HG02852 (cell line): Measurements from ENCODE around the gene FAM181B.
"Not testable (repeated sequence)": the region's sequence is repeated elsewhere in the genome, so short reads cannot be mapped to it uniquely, and the experiment has no call there.

Experiments
- ATAC-seq: cut with Tn5 transposase; IDR thresholded peaks from one replicate; pipeline ENCODE4 v1.9.1; 2021; ENCODE audit warnings: mild to moderate bottlenecking, moderate library complexity; ENCODE audit not compliant: unreplicated experiment

The FAM181B gene

DNA sequence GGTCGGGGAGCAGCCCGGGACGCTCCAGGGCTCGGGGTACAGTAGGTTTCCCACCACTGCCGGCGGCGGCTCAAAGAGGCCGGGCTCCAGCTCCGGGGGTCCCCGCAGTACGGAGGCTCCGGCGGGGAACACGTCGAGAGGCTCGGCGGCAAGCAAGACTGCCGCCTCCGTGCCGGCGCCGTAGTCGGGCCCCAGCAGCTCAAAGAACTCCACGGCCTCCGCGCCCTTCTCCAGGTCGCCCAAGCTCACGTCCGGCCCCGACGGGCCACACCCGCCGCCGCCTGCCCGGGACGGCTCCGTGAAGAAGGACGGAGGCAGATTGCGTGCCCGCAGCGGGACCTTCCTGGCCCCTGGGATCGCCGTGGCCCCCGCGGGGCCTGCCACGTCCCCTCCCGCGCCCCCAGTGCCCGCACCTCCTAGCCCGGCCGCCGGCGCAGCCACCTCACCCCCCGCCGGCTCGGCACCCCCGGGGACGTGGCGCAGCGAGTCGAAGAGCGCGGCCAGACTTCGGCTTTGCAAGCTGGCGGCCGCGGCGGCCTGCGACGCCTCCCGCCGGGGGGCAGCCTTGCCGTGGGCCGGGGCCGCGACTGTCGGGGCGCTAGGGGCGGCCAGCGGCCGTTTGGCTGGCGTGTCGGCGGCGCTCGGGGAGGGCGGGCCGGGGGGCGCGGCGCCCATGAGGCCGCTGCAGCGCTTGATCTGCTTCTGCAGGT is 775 bp downstream of the FAM181B start:
- no peak for ATAC-seq

DNA sequence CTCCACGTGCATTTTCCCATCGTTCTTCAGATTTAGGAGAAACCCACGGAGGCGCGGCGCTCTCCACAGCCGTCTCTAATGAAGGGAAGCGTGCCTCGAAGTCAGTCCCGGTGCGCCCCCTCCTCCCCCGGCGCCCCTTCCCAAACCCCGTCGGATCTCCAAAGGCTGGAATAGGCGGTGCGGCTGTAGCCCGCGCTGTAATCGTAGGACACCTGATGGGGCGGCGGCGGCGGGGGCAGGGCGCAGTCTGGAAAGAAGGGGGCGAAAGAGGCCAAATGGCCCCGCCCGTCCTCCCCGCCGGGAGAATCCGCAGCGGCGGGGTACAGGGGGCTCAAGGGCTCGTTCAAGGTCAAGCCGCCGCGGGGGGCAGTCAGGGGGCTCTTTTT is 1.3 kb downstream of the FAM181B start:
- ATAC-seq, result no peak

DNA sequence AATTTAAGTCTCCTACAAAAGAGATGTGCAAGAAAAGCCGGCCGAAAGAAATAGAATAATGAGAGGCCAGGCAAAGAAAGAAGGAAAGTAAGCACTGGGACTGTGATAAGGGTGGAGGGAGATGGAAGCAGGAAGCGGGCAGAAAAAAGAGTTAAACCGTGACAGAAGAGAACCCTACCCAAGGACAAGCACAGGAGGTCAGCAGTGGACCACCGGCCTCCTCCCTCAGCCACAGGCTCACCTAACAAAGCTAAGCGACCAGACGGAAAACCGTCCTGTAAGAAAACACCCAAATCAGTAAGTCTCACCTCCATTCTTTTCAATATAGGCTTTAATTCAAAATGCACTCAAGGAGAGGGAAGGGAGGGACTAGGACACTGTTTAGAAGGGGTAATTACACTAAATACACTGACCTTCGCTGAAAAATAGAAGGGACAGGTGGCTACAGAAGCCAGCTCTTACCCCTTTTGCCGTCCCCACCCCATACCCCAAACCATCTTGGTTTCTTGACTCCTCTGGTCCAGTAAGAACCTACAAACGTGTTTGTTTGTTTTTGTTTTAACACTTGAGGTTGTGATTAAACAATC is 1.9 kb downstream of the FAM181B start:
- no peak for ATAC-seq

DNA sequence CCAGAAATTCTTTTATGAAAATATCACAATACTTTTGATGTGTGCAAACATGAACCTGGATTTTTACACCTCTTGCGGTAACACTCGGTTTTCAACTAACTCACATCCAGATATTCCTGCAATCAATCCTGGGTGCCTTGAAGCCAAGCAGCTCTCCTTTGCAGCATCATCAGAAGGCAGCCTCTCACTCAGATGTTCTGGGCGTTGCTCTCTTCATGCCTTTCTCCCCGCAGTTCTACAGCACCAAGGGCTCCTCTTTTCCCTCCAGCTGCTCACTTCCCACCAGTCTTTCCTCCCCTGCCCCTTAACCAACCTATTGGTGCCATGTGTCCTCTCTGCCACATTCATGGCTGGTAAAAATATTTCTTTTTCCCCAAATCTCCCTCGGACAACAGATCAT is 2.9 kb downstream of the FAM181B start:
- no peak for ATAC-seq

DNA sequence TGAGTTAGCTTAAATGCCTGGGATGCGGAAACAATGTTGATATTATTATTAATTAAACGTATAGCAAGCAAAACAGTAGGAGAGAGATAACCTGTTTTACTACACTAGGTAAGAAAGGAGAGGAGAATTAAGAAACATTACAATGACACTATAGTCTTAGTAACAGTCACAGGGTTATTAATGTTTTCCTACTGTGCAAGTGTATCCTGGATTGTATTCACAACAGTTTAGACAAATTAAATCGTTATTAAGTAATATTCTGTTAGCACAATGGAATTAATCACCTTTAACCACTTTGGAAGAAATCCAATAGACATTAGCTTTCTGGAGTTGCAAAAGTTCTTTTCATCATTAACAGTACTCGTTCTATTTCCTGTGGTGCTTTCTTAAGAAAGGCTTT is 3.4 kb downstream of the FAM181B start:
- ATAC-seq, result no peak

DNA sequence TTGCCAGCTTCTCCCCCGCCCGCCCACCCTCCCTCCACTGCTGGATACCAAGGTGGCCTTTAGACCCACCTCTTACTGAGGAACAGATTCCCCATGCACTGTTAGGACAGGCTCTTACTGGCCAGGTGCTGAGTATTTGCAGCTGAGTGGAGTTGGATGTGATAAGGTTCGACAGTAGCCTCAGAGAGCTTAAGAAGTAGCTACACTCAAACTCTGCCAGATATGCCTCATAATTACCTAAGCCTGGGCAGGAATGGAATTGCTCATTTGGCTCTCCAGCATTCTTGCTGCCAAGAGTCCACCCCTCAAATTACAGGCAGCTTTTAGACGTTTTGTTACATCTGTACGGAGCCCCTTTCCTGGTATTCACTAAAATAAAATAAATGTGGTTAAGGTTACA is 9.6 kb downstream of the FAM181B start:
- no peak for ATAC-seq

DNA sequence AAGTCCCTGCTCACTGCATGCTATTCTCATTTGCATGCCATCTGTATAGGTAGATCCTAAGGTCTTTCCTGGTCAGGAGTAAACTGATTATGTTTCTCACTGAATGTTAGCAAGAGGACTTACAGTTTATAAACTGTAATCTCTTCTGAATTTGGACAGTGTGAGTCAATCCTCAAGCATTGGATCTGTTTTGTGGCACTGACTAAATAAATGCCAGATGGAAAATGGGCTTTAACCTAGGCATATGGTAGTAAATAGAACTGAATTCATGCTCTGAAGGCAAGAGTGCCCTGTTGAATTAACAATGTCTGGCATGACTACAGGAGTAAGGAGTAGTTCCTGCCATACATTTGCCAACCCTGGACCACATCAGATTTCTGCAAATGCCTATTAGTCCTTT is 11.4 kb downstream of the FAM181B start:
- ATAC-seq, result no peak

DNA sequence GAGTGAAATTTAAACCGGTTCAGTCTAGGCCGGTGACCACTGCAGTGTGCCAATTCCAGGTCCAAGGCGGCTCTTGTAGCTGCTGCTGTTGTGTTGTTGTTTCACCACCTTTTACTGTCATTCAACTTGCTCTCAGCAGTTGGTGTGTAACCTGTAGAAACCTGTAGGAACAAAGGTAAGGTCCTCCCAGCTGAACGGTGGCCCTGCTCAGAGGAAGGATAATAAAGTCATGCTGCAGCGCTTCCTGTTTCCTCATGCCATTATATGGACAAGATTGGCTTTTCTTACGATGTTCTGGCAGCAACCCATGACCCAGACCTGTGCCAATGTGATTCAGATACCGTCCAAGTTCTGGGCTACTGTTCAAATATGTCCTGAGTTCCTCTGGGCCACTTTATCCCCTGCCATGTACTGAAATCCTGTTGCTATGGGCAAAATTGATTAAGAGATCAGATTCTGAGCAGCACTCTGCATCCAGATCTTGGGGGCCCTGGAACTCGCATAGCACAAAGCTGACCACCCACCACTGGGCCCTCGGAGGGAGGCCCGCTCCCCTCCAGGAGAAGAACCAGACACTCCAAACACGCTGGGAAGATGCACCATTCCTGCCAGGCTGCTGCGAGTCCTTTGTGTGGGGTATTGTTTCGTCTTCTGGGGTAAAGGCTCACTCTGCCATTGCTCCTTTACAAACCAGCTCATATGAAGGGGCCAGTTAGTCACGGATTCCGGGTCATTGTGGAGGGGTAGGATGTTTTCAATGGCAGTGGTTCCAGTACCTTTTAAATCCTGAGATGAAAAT is 13.2 kb downstream of the FAM181B start:
- ATAC-seq, result no peak

DNA sequence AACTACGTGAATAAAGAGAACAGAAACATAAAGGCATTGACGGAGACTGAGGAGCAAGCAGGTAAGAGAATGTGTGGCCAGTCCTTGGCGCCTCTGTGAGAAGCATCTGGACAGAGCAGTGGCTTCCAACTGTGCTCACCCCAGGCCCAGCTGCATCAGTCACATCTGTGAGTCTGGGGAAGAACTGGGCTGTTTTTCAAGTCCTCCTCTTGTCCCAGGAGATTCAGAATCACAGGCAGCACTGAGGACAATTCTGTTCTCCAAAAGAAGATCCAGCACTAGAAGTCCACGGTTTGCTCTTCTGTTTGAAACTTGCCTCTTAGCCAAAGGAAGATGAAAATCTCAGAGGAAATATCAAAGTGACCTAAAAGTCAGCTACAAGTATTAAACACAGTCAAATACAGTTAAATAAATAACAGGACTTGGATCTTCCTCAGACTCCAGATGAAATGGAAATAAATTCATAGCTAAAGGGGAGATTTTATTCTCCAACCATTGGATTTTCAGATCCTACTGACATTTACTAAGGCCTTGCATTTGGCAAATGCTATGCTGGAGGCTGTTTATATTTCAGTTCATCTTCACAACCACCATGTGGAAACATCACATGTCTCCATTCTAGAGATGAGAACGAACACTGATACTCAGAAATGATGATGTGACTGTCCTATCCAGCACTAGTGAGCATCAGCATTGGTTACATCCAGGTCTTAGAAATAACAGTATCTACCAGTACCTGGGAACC is 14.1 kb downstream of the FAM181B start:
- ATAC-seq, result no peak

DNA sequence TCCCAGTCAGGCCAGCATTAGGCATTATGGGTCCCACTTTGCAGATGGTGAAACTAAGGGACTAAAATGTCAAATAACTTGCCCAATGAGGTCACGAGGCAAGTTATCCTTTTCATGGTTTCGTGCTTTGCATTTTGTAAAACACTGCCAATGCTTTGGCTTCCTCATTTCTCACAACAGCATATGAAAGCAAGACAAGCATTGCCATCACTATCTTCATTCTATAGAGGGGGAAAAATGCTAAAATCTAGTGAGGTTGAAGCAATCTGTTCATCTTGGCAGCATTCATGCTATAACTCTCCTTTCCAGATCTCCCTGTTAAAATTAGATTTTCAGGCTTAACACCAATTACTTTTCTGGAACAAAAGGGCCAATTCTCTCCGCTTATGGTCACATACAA is 14.8 kb downstream of the FAM181B start:
- ATAC-seq, result no peak

DNA sequence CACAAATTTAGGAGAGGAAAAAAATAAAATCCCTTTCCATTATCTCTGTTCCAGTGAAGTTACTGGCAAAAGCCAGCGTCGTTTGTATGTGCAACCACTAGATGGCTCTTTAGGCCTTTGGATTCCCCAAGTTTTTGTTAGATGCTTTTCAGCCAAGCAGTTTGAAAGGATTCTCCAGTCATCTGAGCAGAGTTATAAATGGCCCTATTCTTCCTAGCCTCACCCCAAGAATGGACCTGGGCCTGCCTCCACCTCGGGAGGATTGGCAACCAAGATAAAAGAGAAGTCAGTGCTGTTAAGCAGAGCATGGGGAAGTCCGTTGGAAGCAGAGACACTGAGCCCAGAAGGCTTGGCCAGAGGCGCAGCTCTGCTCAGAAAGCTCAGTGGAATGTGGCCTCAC is 15.4 kb downstream of the FAM181B start:
- no peak for ATAC-seq

DNA sequence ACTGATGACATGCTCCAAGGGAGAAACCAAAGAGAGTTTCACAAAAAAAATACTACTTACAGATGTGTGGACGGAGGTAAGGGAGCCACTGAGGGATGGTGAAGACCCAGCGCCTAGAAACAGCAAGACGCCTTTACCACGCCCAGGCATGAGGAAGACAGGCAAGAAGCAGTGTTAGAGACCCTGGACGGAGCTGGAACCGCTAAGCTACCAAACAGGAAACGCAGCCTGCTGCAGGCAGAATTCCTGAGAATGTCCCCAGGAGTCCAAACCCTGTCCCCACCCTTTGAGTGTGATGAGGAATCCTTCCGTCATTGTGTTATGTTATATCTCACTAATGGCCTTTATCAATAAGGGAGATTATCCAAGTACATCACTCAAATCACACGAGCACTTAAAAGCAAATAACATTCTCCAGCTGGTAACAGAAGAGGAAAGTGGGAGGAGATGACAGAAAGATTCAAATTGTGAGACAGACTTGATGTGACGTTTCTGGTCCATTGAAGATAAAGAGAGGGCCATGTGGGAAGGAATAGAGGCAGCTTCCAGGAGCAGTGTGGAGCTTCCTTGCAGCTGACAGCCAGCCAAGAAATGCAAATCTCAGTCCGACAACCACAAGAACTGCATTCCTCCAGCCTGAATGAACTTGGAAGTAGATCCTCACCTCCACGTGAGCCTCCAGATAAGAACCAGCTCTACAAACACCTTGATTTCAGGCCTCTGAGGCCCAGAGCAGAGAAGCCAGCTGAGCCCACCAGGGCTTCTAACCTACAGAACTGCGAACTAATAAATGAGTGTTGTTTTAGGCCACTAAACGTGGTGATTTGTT is 19.1 kb downstream of the FAM181B start:
- no peak for ATAC-seq

DNA sequence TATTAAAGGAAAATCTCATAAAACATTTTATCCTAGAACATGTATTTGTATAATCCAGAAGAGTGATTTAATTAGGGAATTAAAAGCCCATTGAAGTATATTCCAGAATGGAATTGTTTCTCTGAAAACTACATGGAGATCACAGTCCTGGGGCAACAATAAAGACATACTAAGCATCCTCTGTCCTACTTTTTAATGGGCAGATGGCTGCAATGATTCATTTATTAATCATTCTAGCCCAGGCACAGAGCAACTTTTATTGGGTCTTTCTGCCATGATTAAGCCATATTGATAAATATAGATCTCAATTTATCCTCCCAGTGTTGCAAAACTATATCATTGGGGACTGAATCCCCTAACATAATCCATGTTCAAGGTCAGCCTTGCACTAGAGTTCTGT is 22.0 kb downstream of the FAM181B start:
- ATAC-seq, result no peak

DNA sequence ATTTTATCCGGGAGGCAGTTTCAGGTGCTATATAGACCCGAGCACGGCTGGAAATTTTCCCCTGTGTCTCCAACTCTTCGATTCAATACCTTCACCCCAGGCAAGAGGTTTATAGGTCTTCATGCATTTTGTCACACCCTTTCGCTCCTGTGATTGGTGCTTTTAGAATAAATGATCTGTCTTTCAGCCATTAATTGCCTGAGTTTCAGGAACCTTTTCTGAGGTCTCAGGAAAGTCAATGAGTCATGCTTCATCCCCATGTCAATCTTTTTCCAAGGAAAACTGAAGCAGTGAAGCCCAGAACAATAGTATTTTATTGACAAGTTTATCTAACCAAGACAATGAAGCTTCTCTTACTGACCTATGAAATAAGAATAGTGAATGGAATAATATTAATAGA is 29.9 kb downstream of the FAM181B start:
- ATAC-seq, result no peak

DNA sequence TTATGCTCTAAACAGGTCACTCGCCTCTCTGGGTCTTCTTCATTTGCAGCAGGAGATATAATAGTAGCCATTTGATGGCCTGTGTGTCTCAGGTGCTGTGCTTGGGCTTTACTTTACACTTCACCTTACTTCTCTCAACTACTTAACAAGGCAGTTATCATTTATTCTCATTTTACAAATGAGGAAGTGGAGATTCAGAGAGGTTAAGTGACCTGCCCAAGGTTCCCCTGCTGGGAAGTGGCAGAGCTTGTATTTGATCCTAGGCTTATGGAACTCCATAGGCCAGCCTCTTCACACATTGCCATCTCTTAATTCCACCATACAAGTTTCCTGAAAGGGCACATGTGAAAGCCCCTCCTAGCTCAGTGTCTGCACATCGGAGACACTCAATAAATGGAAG is 30.4 kb downstream of the FAM181B start:
- ATAC-seq, result no peak

DNA sequence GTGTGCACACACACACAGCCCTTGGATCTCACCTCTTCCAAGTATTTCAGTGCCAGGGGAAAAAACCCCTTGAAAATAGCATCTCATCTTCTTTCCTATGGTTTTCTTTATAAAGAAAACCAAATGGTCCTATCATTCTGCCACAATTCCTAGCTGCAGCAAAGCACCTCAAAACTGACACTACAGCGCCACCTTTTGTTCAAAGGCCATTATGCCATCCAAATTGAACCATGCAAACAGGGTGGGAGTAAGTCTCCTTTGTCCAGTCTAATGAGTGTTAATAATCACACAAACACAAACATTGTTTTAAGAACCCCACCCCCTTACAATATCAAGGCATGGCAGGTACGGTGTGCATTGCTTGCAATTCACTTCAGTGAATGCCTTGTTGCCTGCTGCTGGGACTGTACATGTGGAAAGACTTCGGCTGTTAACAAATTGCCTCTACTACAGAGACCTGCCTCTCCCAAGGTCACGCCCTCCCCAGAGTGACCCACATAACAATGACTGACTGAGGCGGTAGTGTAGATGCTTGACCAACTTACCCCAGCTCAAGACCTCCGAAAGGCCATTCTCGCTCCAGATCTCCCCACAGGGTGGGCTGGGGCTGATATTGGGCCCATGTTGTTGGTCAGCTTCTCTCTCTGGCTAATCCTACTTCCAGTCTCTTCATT is 31.7 kb downstream of the FAM181B start:
- peak; percentile 70 for ATAC-seq

DNA sequence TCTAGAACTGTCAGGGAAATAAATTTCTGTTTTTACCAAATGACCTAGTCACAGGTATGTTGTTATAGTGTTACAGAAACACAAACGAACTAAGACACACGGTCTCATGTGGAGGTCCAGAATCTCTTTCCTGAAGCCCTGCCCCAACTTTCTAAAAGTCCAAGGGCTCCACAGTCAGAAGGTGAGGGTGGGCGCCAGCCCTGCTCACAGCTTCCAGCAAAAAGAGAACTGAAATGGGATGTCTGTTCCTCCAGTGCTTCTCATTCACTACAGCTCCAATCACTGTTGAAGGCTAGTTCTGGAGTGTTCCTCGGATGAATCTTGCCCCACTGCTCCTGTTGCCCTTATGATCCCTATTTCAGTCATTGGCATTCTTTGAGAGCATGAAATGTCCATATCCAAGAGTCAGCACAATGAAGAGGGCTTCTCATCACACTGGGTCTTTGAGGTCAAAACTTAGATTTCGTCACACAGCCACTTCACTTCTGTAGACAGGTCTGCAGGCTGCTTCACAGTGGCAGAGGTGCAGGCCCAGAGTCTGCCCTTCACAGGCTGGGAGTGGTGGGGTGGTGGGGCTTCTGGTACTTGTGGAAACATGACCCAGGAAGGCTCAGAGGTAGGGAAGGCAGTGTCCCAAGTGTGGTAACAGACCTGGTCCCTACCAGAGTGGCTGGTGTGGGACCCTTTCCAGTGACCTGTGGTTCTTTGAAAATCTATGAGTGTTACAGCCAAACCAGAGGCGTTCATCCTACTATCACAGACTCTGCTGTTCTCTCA is 34.9 kb downstream of the FAM181B start:
- no peak for ATAC-seq

DNA sequence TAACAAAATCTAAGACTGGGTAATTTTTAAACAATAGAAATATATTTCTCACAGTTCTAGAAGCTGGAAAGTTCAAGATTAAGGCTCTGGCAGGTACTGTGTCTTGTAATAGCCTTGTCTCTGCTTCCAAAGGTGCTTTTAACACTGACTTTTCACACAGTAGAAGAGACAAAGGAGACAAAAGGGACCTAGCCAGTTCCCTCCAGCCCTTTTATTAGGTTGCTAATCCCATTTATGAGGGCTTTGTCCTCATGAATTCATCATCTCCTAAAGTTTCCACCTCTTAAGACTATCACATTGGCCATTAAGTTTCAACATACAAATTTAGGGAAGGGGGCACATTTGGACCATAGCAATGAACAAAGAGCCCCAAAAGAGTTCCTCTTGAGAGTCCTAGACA is 40.7 kb downstream of the FAM181B start:
- no peak for ATAC-seq

DNA sequence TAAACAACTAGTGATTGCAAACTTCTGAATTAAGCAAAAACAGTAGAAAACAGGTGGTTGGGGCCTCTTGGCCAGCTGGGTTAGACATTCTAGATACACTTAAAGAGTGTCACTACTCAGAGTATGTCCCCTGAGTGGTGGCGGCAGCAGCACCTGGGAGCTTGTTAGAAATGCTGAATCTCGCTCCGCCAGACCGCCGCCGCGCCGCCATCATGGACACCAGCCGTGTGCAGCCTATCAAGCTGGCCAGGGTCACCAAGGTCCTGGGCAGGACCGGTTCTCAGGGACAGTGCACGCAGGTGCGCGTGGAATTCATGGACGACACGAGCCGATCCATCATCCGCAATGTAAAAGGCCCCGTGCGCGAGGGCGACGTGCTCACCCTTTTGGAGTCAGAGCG is 44.3 kb downstream of the FAM181B start:
- not testable (repeated sequence) for ATAC-seq
